Right lobe of liver (tissue), 4 donors: ENCODE results near the gene SDK1.

ENCODE experiments used
- CTCF ChIP-seq, 4 donors: fragments of 200-600 bp in 3 of 4; fragments of 450-650 bp in 1 of 4; IDR thresholded peaks; one replicate each; pipeline versions ENCODE4 v1.5.1 to v1.8.0; 2016 to 2022; ENCODE audit warnings: antibody characterized with exemption in 4 of 4, mild to moderate bottlenecking in 2 of 4
- POLR2A ChIP-seq: fragments of 450-650 bp; IDR thresholded peaks from one replicate; pipeline ENCODE4 v1.6.1; 2017; ENCODE audit warnings: antibody characterized with exemption, mild to moderate bottlenecking
- donor health status: DM: no; HTN: no; CAD: no.
- donor health status: DM: no; HTN: no; CAD: no.
- donor health status: DM: no; HTN: yes; CAD: no.

- no peak for TF ChIP-seq CTCF (IDR thresholded peaks at IDR 0.05)
- TF ChIP-seq POLR2A, result no peak
Measured at GRCh38 chr7:3705258-3705657, 404.2 kb downstream of the SDK1 start.
